GM18505 (cell line): ENCODE measurements around the gene RNU11.
"Not testable (repeated sequence)": the region's sequence is repeated elsewhere in the genome, so short reads cannot be mapped to it uniquely, and the experiment has no call there.

Experiments
- ATAC-seq: cut with Tn5 transposase; IDR thresholded peaks from one replicate; pipeline ENCODE4 v1.9.1; 2021; ENCODE audit not compliant: unreplicated experiment
- POLR2A ChIP-seq: IDR thresholded peaks from 4 replicates; pipeline ENCODE4 v1.6.1; 2011; ENCODE audit warnings: borderline replicate concordance; ENCODE audit not compliant: insufficient read depth, insufficient read length; ENCODE audit errors: extremely low read depth

RNU11 gene

GRCh38 chr1:28644494-28644893 is 3.9 kb upstream of the RNU11 start:
- ATAC-seq = no peak
- TF ChIP-seq POLR2A = no peak

GRCh38 chr1:28645406-28645805 is 3.0 kb upstream of the RNU11 start:
- not testable (repeated sequence) for ATAC-seq

GRCh38 chr1:28646040-28646439 is 2.4 kb upstream of the RNU11 start:
- ATAC-seq = no peak
- TF ChIP-seq POLR2A = no peak

GRCh38 chr1:28648008-28648473 is 359 bp upstream of the RNU11 start:
- peak; percentile 69 for ATAC-seq

GRCh38 chr1:28653063-28653462 is 4.7 kb downstream of the RNU11 start:
- ATAC-seq = not testable (repeated sequence)

More at GRCh38 chr1:28648008-28648473, 359 bp upstream of the RNU11 start:
- TF ChIP-seq POLR2A = no peak

- ATAC-seq = not testable (repeated sequence)
Observed at GRCh38 chr1:28653870-28654269, 5.5 kb downstream of the RNU11 start.

- not testable (repeated sequence) for ATAC-seq
Observed at GRCh38 chr1:28655448-28656311, 7.3 kb downstream of the RNU11 start.

- no peak for ATAC-seq
- TF ChIP-seq POLR2A = no peak
Observed at GRCh38 chr1:28656335-28656734, 7.9 kb downstream of the RNU11 start.

- TF ChIP-seq POLR2A = no peak
- no peak for ATAC-seq
Observed at GRCh38 chr1:28663871-28664470, 15.6 kb downstream of the RNU11 start.

GRCh38 chr1:28666806-28667205 is 18.4 kb downstream of the RNU11 start:
- no peak for ATAC-seq
- TF ChIP-seq POLR2A = no peak

- ATAC-seq = peak; percentile 80
Observed at GRCh38 chr1:28668191-28668955, 20.0 kb downstream of the RNU11 start, which contains the start of gene GMEB1. TSS of gene GMEB1 (plus strand) at chr1:28668784. CDS start at chr1:28683613, 14,829 bp downstream.

GRCh38 chr1:28668956-28669723 is 20.7 kb downstream of the RNU11 start:
- peak; percentile 51 for ATAC-seq
- TF ChIP-seq POLR2A = peak; percentile 64

More at GRCh38 chr1:28668191-28668955, 20.0 kb downstream of the RNU11 start, which contains the start of gene GMEB1:
- no peak for TF ChIP-seq POLR2A

GRCh38 chr1:28671254-28671780 is 22.9 kb downstream of the RNU11 start:
- TF ChIP-seq POLR2A = no peak
- ATAC-seq = no peak

GRCh38 chr1:28672971-28673370 is 24.6 kb downstream of the RNU11 start:
- not testable (repeated sequence) for ATAC-seq
